GM21528 (cell line): Measurements from ENCODE around the gene POU2AF3.

Experiments used
- ATAC-seq: cut with Tn5 transposase; IDR thresholded peaks from one replicate; pipeline ENCODE4 v1.9.1; 2021; ENCODE audit warnings: mild to moderate bottlenecking, moderate library complexity; ENCODE audit not compliant: unreplicated experiment, low FRiP score

The POU2AF3 gene

GRCh38 chr11:111349191-111349695, 50.9 kb downstream of the POU2AF3 start:
- no peak for ATAC-seq

- no peak for ATAC-seq
These were observed 52.5 kb downstream of the POU2AF3 start for GRCh38 chr11:111350811-111351210.

GRCh38 chr11:111351374-111352055, 53.2 kb downstream of the POU2AF3 start:
- ATAC-seq, result no peak

- ATAC-seq, result no peak
These were observed 53.9 kb downstream of the POU2AF3 start for GRCh38 chr11:111352231-111352746.

- no peak for ATAC-seq
These were observed 54.8 kb downstream of the POU2AF3 start for GRCh38 chr11:111352935-111353710.

- ATAC-seq, result no peak
These were observed 55.6 kb downstream of the POU2AF3 start for GRCh38 chr11:111353776-111354600.

DNA sequence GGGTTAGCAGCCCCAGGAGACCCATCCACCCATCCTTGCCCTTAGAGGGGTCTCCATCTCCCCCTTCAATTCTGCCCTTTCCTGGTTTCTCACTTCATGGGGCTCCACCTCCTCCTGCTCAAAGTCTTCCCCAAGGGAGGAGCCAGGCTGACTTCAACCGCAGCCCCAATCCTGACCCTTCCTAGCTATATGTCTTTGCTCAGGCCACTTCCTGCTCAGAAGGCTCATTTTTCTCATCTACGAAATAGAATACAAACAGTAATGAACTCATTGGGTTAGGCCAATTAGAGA, 56.2 kb downstream of the POU2AF3 start:
- no peak for ATAC-seq

- ATAC-seq, result no peak
These were observed 56.8 kb downstream of the POU2AF3 start for GRCh38 chr11:111355101-111355500.

DNA sequence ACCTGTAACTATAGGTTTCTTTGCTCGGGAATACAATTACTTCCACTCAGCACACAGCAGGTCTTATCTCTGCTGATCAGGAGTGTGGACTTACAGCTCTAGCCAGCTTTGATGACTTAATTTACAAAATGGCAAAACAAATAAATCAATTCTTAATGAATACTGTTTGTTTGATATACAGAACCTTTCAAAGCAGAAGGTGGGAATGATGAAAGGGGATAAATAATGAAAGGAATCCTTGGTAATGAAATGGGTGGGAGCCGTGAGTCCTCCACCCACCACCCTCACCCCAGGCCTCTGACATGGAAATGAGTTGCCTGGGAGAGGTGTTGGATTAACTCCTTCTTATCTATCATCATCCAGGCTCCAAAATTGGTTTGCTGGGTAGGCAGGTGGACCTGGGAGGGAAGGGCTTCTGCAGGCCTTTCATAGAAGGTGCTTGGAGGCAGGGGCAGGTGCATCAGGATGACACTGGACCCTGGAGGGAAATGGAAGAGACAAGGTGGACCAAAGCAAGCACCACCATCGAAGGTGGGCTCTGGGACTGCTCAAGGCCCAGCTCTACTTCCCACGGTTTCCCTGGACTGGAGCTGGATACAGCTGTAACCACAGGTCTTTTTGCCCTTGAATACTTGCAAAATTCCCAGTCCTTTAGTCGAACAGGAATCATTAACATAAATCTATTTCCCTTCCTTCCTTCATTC, 57.8 kb downstream of the POU2AF3 start:
- no peak for ATAC-seq

- no peak for ATAC-seq
These were observed 58.3 kb downstream of the POU2AF3 start for GRCh38 chr11:111356660-111357048.

DNA sequence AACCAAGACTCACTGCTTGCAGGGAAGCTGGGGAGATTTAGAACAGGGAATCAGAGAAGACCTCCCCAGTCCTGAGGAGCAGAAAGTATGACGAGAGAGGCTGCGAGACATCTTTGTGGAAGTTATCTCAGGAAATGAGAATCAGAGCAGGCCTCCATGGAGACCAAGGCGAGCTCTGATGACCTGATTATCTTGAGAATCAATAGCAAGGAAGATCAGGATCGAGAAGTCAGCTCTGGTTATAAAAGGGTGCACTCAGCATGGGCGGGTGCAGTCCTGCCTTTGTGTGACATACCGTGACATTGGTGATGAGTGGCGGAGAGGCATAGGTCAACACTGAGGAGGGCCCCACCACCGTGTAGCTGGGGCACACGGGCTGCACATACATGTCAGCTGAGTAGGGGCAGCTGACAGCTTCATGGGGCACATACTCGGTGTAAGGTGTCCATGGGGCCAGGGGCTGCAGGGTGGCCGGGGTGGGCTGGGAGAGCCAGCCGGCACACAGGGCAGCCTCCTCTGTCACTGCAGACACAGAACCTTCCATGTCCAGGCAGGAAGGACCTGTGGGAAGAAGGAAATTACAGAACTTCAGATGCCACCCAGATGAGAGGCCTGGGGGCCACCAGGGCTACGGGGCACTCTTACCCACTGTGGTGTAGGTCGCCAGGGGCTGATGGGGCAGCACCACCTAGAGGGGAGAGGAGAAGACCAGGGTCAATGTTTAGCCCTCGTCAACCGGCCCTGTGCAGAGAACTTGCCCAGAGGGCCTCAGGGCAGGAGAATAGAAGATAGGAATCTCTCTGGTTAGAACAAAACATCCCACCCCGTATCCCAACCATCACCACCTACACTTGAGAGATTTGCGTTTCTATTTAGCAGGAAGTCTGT, 59.0 kb downstream of the POU2AF3 start:
- ATAC-seq, result no peak
